ENCODE results near the gene C1orf167.

The C1orf167 gene

GRCh38 chr1:11736746-11737639 lies 25.0 kb upstream of the C1orf167 start:
- DNase-seq (ENCODE audit: low read depth): no peak

- no peak for DNase-seq (ENCODE audit: low read depth)
These were observed 23.9 kb upstream of the C1orf167 start for GRCh38 chr1:11738096-11738495.

- no peak for DNase-seq (ENCODE audit: low read depth)
These were observed 23.2 kb upstream of the C1orf167 start for GRCh38 chr1:11738783-11739182.

- DNase-seq (ENCODE audit: low read depth): no peak
These were observed 21.5 kb upstream of the C1orf167 start for GRCh38 chr1:11740258-11741192.

- DNase-seq (ENCODE audit: low read depth): no peak
These were observed 20.5 kb upstream of the C1orf167 start for GRCh38 chr1:11741482-11741881.

DNA sequence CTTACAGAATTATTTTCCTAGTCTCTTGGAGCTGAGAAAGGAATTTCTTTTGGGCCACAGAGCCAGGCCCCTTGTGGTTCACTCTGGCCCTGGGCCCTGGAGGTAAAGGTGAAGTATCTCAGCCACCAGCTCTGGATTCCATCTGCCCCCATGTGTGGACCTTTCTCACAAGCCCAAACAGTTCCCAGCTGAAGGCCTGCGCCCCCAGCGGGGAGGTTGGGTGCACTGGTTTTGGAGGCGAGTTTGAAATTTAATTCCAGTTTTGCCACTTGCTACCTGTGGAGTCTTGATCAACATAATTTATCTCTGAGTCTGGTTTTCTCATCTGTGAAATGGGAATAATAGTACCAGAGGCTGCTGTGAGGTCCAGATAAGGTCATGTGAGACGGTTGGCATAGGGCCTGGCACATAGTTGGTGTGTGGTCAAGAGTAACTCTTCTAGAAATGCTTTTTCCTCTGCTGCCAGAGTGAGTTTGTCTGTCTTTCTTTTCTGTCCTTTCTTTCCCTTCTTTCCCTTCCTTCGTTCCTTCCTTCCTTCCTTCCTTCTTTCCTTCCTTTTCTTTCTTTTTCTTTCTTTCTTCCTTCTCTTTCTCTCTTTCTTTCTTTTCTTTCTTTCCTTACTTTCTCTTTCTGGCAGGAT lies 20.0 kb upstream of the C1orf167 start:
- DNase-seq (ENCODE audit: low read depth): no peak

- no peak for DNase-seq (ENCODE audit: low read depth)
These were observed 17.7 kb upstream of the C1orf167 start for GRCh38 chr1:11744287-11744686.

DNA sequence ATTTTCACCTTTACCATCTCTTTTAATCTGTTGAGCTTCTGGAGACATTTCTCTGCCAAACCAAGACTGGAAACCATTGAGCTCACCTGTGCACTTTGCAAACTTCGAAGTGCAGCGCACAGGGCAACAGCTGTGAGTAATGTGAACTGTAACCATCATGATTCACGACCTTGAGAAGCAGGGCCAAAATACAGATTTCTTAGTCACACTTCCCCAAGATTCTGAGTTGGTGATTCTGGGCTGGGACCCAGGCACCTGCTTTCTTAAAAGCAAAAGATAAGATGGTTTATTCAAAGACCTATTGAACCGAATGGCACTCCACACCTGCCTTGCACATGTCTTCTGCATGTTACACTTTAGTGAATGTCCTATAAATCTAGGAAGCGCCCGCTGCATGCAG lies 15.9 kb upstream of the C1orf167 start:
- no peak for DNase-seq (ENCODE audit: low read depth)

- no peak for DNase-seq (ENCODE audit: low read depth)
These were observed 15.1 kb upstream of the C1orf167 start for GRCh38 chr1:11746795-11747487.

GRCh38 chr1:11748294-11749202 lies 13.4 kb upstream of the C1orf167 start:
- DNase-seq (ENCODE audit: low read depth): no peak

DNA sequence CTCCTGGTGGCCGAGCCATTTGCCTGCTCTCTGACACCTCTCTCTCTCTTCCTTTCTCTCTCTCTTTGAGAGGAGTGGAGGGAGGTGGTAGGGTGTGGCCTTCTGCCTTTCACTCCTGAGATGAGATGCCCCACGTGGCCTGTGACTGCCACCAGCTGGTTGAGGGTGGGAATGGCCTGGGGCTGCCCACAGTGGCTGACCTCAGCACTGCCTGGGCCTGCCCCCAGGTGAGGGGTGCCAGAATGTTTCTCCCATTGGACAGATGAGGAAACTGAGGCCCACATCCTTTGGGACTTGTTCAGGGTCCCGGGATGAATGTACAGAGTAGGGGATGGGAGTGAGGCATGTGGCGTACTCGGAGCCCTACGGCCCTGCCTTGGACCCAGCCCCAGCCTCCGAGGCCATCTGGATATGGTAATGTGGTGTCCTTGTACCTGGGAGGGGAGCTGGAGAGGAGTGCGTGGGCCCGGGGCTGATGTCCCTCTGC lies 12.7 kb upstream of the C1orf167 start:
- peak; percentile 47 for DNase-seq (ENCODE audit: low read depth)

GRCh38 chr1:11749996-11750395 lies 12.0 kb upstream of the C1orf167 start:
- no peak for DNase-seq (ENCODE audit: low read depth)

DNA sequence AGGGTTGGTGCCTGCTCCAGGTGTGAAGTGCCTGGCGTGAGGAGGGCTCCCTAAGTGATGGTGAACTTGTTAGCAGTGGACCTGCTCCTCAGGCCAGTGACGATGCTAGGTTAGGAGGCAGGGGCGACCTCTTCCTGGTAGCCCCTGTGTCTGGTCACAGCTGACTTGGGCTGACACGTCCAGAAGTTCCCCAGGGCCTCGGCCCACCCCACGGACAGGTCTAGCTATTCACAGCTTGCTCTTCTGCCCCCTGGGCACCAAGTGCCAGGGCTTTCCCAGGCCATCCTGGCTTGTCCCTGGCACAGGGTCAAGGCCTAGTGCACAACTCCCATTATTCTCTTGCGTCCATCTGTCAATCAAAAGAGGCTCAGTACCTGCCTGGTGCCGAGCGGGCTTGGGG lies 10.9 kb upstream of the C1orf167 start:
- DNase-seq (ENCODE audit: low read depth): no peak

DNA sequence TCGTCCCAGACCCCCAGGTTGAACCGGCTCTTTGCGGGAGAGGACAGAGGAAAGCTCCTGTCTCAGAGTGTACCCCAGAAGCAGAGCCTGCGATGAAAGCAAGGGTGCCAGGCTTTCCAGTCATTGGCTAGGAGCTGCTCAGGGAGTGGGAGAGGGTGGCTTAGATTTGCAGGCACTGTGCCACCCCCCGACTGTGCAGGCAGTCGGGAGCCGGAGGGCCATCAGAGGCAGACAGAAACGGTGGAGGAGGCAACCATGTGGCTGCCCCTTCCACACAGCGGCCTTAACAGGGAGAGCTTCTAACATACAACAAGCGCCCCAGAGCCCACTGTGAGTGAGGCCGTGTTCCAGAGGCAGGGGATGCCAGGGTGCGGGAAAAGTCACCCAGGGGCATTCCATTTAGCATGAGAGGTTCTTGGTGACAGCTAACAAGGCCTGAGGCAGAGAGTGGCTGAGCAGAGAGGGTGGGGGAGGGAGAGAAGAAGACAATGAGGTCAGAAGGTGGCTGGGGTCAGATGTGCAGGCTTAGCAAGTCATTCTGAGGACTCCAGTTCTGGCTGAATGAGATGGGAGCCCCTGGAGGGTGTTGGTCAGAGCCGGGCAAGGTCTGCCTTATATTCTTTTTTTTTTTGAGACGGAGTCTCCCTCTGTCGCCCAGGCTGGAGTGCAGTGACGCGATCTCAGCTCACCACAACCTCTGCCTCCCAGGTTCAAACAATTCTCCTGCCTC lies 9.5 kb upstream of the C1orf167 start:
- DNase-seq (ENCODE audit: low read depth): no peak

- DNase-seq (ENCODE audit: low read depth): no peak
These were observed 8.3 kb upstream of the C1orf167 start for GRCh38 chr1:11753555-11754208.

DNA sequence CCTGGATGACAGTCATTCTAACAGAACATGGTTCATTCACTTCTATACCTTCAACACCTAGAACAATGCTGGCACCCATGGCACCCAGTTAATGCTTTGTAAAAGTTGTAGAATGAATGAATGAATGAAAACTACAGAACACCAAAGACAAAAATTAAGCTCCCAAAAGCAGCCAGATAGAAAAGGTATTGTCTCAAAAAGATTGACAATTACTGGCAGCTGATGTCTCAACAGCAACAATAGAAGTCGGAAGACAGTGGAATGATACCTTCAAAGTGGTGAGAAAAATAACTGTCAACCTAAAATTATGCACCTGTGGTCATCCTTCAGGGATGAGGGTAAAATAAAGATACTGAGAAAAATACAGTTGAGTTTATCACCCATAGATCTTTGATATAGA lies 4.9 kb upstream of the C1orf167 start:
- no peak for DNase-seq (ENCODE audit: low read depth)

- no peak for DNase-seq (ENCODE audit: low read depth)
These were observed 2.2 kb upstream of the C1orf167 start for GRCh38 chr1:11759791-11760190.

DNA sequence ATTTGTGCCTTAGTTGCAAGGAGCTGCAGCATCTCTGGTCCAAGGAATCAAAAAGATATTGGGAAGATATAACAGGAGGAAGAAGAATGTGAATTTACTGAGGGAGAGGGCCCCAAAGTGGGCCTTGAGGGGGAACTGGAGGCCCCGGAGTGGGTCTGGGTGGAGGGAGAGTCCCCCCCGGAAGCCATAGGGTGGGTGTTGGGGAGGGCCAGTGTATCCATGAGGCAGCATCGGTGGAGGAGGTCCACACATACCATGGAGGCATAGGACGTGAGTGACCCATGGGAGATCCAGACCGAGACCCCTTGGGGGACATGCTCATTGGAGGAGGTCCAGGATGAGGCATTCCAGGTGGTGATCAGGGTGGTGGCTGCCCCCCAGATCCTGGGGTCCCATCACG lies 708 bp upstream of the C1orf167 start:
- no peak for DNase-seq (ENCODE audit: low read depth)

DNA sequence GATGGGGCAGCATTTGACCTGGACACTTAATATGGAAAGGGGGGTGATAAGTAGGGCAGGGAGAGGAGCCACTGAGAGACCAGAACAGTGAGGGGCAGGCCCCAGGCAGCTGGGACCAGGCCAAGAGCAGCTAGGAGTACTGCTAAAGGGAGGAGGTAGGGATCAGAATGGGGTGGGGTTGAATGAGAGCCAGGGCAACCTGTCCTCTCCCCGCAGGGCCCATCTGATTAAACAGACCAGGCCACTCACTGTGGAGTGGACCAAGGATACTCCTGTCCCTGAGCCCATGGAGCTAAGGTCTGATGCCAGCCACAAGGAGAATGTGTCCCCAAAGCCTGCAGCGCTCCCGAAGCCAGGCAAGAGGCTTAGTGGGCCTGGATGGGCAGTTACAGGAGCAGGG lies 2.1 kb downstream of the C1orf167 start:
- no peak for DNase-seq (ENCODE audit: low read depth)
